Natural killer cell (primary cell): ENCODE measurements around the gene USPL1. TPM values are rescaled to one million over a fixed set of nuclear protein-coding genes. Genes with fewer than 3 reads are reported as not detected.
A peak's percentile ranks its signal among the peaks of the same experiment; 100 is the strongest.

Experiments used
- ATAC-seq, 3 donors: fragments of 150-1000 bp in 2 of 3; fragments of 200-7000 bp in 1 of 3; cut with Tn5 transposase; 1 replicate in 1 of 3; 2 replicates in 2 of 3; pipeline ENCODE4 v1.10.0; 2021; ENCODE audit warnings: mild to moderate bottlenecking in 2 of 3, moderate library complexity in 2 of 3
- DNase-seq, 2 donors: peaks; one replicate each; pipeline versions ENCODE4 v3.0.0 to v3.0.0-alpha.2; 2013 to 2021; ENCODE audit warnings: mixed read lengths in 1 of 2
- H3K27ac ChIP-seq: one replicate; pipeline ENCODE4 v1.5.1; 2013; ENCODE audit warnings: mild to moderate bottlenecking, low read length
- H3K27me3 ChIP-seq: one replicate; pipeline ENCODE4 v1.6.1; 2013; ENCODE audit warnings: low read length; ENCODE audit not compliant: control insufficient read depth, insufficient read depth
- H3K36me3 ChIP-seq: one replicate; pipeline ENCODE4 v1.6.1; 2013; ENCODE audit warnings: low read length; ENCODE audit not compliant: control insufficient read depth, insufficient read depth
- H3K4me1 ChIP-seq: one replicate; pipeline ENCODE4 v1.6.1; 2013; ENCODE audit warnings: low read length; ENCODE audit not compliant: control insufficient read depth, insufficient read depth
- H3K4me3 ChIP-seq: one replicate; pipeline ENCODE4 v1.5.1; 2013; ENCODE audit warnings: low read length
- H3K9me3 ChIP-seq: one replicate; pipeline ENCODE4 v1.6.1; 2013; ENCODE audit warnings: low read length; ENCODE audit not compliant: control insufficient read depth, insufficient read depth
- H3K27ac Mint-ChIP-seq, 2 donors: one replicate each; pipeline ENCODE4 v1.8.0; 2022; ENCODE audit warnings: mild to moderate bottlenecking in 2 of 2, mixed read lengths in 2 of 2, moderate library complexity in 1 of 2
- H3K27me3 Mint-ChIP-seq, 2 donors: one replicate each; pipeline ENCODE4 v1.8.0; 2022; ENCODE audit warnings: low read depth in 2 of 2, mixed read lengths in 2 of 2
- H3K36me3 Mint-ChIP-seq: one replicate; pipeline ENCODE4 v1.8.0; 2022; ENCODE audit warnings: mixed read lengths
- H3K4me1 Mint-ChIP-seq, 2 donors: one replicate each; pipeline ENCODE4 v1.8.0; 2022; ENCODE audit warnings: mixed read lengths in 2 of 2
- H3K4me3 Mint-ChIP-seq: one replicate; pipeline ENCODE4 v1.8.0; 2022; ENCODE audit warnings: mild to moderate bottlenecking, moderate library complexity, mixed read lengths
- H3K9me3 Mint-ChIP-seq, 2 donors: one replicate each; pipeline ENCODE4 v1.8.0; 2022; ENCODE audit warnings: mixed read lengths in 2 of 2
- WGBS: methylation state at CpG from one replicate; pipeline ENCODE4 v1.1.7; 2013; ENCODE audit warnings: missing lambda C conversion rate; ENCODE audit not compliant: insufficient coverage; 5-methylcytosine and 5-hydroxymethylcytosine counted together
- intact Hi-C: fragments of 100-400 bp; cut with micrococcal nuclease; formaldehyde crosslinking; loops from one replicate; pipeline ENCODE4 v1.14.2; 2022
- total RNA-seq, 4 donors: library from RNA; stranded (reverse); fragments of 120-200 nt in 1 of 4; gene quantifications; one replicate each; pipeline versions ENCODE4 v1.2.3 to v1.2.4, GENCODE V29; 2013 to 2022
- TF ChIP-seq, protein P1 (sequence below): fragments of 200-600 bp; IDR thresholded peaks from one replicate; pipeline ENCODE4 v1.8.0; 2022; ENCODE audit warnings: antibody characterized with exemption

Gene USPL1
- total RNA-seq, 3 donors from 2014 or later (not counting 1 experiment from before 2014, with no cell fraction given) = 34.8 to 39.0 (median 36.9) TPM

DNA sequence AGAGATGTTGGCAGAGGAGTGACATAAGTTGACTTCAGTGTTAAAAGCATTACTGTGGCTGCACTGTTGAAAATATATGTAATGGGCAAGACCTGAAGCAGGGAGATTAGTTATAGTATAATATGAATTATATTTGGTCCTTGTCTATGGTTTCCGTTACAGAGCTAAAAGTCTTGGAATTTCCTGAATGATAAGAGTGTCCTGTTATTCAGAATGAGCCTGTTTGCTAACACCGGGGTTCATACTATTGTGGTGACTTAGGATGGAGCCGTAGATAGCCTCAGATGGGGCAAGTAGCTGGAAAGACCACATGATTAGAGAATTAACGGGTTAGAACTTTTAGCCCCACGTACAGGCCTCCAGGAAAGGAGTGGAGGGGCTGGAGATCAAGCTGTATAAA is 5.7 kb downstream of the USPL1 start:
- Mint-ChIP-seq H3K9me3 (no peaks in the 10 kb centered on the region), H3K27me3 (no peaks in the 10 kb centered on the region), H3K4me3 (no peak overlapping the region), H3K27ac (no peak overlapping the region), H3K4me1 (peaks cover 22 to 23% of the 10 kb centered on the region in 2 donors), H3K36me3 (no peaks in the 10 kb centered on the region)
- ATAC-seq (no peak), DNase-seq (no peak)
- intact Hi-C loops = no loop called here
- Histone ChIP-seq H3K27ac (no peak overlapping the region), H3K36me3 (peaks cover 22% of the 10 kb centered on the region), H3K9me3 (no peaks in the 10 kb centered on the region), H3K4me1 (peaks cover 5% of the 10 kb centered on the region), H3K4me3 (no peak overlapping the region), H3K27me3 (no peaks in the 10 kb centered on the region)
- WGBS = 96% methylated on average over 5 of the region's 5 CpGs
- TF ChIP-seq, protein P1, sequence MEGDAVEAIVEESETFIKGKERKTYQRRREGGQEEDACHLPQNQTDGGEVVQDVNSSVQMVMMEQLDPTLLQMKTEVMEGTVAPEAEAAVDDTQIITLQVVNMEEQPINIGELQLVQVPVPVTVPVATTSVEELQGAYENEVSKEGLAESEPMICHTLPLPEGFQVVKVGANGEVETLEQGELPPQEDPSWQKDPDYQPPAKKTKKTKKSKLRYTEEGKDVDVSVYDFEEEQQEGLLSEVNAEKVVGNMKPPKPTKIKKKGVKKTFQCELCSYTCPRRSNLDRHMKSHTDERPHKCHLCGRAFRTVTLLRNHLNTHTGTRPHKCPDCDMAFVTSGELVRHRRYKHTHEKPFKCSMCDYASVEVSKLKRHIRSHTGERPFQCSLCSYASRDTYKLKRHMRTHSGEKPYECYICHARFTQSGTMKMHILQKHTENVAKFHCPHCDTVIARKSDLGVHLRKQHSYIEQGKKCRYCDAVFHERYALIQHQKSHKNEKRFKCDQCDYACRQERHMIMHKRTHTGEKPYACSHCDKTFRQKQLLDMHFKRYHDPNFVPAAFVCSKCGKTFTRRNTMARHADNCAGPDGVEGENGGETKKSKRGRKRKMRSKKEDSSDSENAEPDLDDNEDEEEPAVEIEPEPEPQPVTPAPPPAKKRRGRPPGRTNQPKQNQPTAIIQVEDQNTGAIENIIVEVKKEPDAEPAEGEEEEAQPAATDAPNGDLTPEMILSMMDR = no peak

DNA sequence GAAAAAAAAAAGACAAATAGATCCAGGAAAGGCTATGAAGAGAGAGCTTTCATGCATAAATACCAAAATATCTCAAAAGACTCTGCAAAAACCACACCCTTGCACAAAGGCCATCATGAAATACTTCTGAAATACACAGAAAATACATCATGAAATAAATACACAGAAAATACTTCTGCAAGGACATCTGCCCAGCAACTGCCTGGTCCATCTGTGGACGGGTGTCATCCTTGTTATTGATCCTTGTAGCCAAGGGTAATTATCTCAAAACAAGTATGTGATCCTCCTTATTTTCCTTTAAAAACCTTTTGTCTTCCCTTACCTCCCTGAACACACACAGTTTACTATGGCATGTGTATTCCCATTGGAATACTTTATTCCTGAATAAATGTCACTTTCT is 6.9 kb downstream of the USPL1 start:
- ATAC-seq (no peak), DNase-seq (no peak)
- TF ChIP-seq, protein P1 = no peak
- H3K4me1 ChIP-seq = peaks cover 4% of the 10 kb centered on the region
- H3K27ac ChIP-seq = no peak overlapping the region
- no peaks in the 10 kb centered on the region for H3K27me3 ChIP-seq
- H3K36me3 ChIP-seq = peaks cover 27% of the 10 kb centered on the region
- no peak overlapping the region for H3K4me3 ChIP-seq
- no peak overlapping the region for H3K4me3 Mint-ChIP-seq
- no peaks in the 10 kb centered on the region for H3K9me3 ChIP-seq
- peaks cover 23 to 34% of the 10 kb centered on the region in 2 donors for H3K4me1 Mint-ChIP-seq
- peak overlapping the region; percentile 49 to 50 for H3K27ac Mint-ChIP-seq
- no peaks in the 10 kb centered on the region for H3K9me3 Mint-ChIP-seq
- no peaks in the 10 kb centered on the region for H3K27me3 Mint-ChIP-seq
- intact Hi-C loops = no loop called here
- H3K36me3 Mint-ChIP-seq = no peaks in the 10 kb centered on the region
- WGBS = 95% methylated on average over 1 of the region's 1 CpG

DNA sequence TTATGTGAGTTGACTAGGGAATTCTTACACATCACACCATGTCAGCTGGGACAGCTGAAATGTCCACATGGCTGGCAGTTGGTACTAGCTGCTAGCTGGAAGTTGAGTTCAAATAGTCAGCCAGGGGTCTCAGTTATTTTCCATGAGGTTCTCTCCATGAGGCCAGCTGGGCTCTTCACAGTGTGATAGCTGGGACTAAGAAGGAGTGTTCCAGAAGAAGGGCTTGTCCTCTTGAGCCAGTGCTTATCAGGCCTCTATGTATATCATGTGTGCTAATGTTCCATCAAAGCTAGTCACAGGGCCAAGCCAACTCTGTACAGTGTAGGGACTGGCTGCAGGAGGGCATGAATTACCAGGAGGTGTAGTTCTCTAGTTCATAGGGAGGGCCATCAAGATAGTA is 11.8 kb downstream of the USPL1 start:
- ATAC-seq (no peak), DNase-seq (no peak)
- no peak overlapping the region for H3K27ac ChIP-seq
- H3K27ac Mint-ChIP-seq = peak overlapping the region in 1 of 2 donors; percentile 42
- H3K9me3 ChIP-seq = no peaks in the 10 kb centered on the region
- H3K27me3 ChIP-seq = no peaks in the 10 kb centered on the region
- H3K36me3 ChIP-seq = peaks cover 30% of the 10 kb centered on the region
- H3K4me1 Mint-ChIP-seq = peaks cover 17 to 34% of the 10 kb centered on the region in 2 donors
- no peaks in the 10 kb centered on the region for H3K9me3 Mint-ChIP-seq
- no peaks in the 10 kb centered on the region for H3K27me3 Mint-ChIP-seq
- H3K4me3 Mint-ChIP-seq = no peak overlapping the region
- TF ChIP-seq, protein P1 = no peak
- peaks cover 4% of the 10 kb centered on the region for H3K4me1 ChIP-seq
- peaks cover 8% of the 10 kb centered on the region for H3K36me3 Mint-ChIP-seq
- H3K4me3 ChIP-seq = no peak overlapping the region
- intact Hi-C loops = no loop called here

DNA sequence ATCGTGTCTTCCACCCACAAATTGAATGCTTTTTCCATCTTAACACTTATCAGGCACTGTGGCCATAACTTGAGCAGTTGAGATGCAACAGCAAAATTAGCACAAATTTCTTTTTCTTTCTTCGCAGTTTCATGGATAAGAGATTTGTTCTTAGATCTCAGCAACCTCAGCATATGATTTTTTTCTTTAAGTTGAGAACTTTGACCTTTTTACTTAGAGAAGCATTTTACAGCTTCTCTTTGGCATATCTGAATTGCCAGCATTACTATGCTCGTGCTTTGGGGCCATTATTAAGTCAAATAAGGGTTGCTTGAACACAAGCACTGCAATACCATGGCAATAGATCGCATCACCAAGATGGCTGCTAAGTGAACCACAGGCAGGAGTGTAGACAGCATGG is 16.1 kb downstream of the USPL1 start:
- Histone ChIP-seq H3K9me3 (no peaks in the 10 kb centered on the region), H3K4me1 (no peaks in the 10 kb centered on the region), H3K27me3 (no peaks in the 10 kb centered on the region), H3K4me3 (no peak overlapping the region), H3K27ac (no peak overlapping the region), H3K36me3 (peaks cover 39% of the 10 kb centered on the region)
- DNase-seq = no peak
- TF ChIP-seq, protein P1 = no peak
- WGBS = 94% methylated on average over 4 of the region's 4 CpGs
- Mint-ChIP-seq H3K4me3 (no peak overlapping the region), H3K4me1 (peaks cover 47 to 51% of the 10 kb centered on the region in 2 donors), H3K27me3 (no peaks in the 10 kb centered on the region), H3K9me3 (peaks cover 0 to 2% of the 10 kb centered on the region in 2 donors), H3K36me3 (peaks cover 21% of the 10 kb centered on the region), H3K27ac (peak overlapping the region; percentile 17 to 25)
- ATAC-seq = no peak
- intact Hi-C loops = no loop called here
